Thyroid gland (tissue), 4 donors: Measurements from ENCODE around the gene LYRM1.

Source experiments
- CTCF ChIP-seq, 6 experiments: fragments of 200-600 bp in 3 of 6; fragments of 450-650 bp in 3 of 6; sonication (generic) in 3 of 6; IDR thresholded peaks; one replicate each; pipeline ENCODE4 v1.5.1; 2016 to 2019; ENCODE audit warnings: antibody characterized with exemption in 6 of 6, mild to moderate bottlenecking in 2 of 6, inconsistent platforms in 1 of 6, moderate library complexity in 1 of 6
- POLR2A ChIP-seq, 2 donors: fragments of 450-650 bp; IDR thresholded peaks; one replicate each; pipeline ENCODE4 v1.6.1; 2017; ENCODE audit warnings: antibody characterized with exemption in 2 of 2, mild to moderate bottlenecking in 2 of 2, moderate library complexity in 1 of 2

GRCh38 chr16:20923876-20924275 is 23.3 kb downstream of the LYRM1 start:
- no peak for TF ChIP-seq CTCF (IDR thresholded peaks at IDR 0.05)
- no peak for TF ChIP-seq POLR2A (IDR thresholded peaks at IDR 0.05)
